Endothelial cell (in vitro differentiated cells): ENCODE measurements around the gene CACNA1A. TPM values are rescaled to one million over a fixed set of nuclear protein-coding genes. Genes with fewer than 3 reads are reported as not detected.

Experiments used
- DNase-seq: peaks from one replicate; pipeline ENCODE4 v3.0.0; 2021; ENCODE audit warnings: low spot score
- H3K27ac Mint-ChIP-seq: one replicate; pipeline ENCODE4 v1.8.0; 2021; ENCODE audit warnings: mixed read lengths, inconsistent platforms; ENCODE audit not compliant: unreplicated experiment
- H3K27me3 Mint-ChIP-seq: one replicate; pipeline ENCODE4 v1.8.0; 2021; ENCODE audit warnings: mild to moderate bottlenecking, moderate library complexity, mixed read lengths, inconsistent platforms; ENCODE audit not compliant: unreplicated experiment
- H3K36me3 Mint-ChIP-seq: one replicate; pipeline ENCODE4 v1.8.0; 2021; ENCODE audit warnings: mild to moderate bottlenecking, low read depth, mixed read lengths, inconsistent platforms; ENCODE audit not compliant: unreplicated experiment
- H3K4me1 Mint-ChIP-seq: one replicate; pipeline ENCODE4 v1.8.0; 2021; ENCODE audit warnings: mild to moderate bottlenecking, mixed read lengths, inconsistent platforms; ENCODE audit not compliant: unreplicated experiment
- H3K4me3 Mint-ChIP-seq: one replicate; pipeline ENCODE4 v1.8.0; 2021; ENCODE audit warnings: mild to moderate bottlenecking, mixed read lengths, inconsistent platforms; ENCODE audit not compliant: unreplicated experiment
- H3K9me3 Mint-ChIP-seq: one replicate; pipeline ENCODE4 v1.8.0; 2021; ENCODE audit warnings: mixed read lengths, inconsistent platforms; ENCODE audit not compliant: unreplicated experiment
- total RNA-seq: library from RNA; stranded (reverse); fragmentation: NEBNext Ultra II Directional; extraction: Animal tissue kit (Norgen Biotek cat#: 25700); gene quantifications from one replicate; pipeline ENCODE4 v1.2.1, GENCODE V29; 2021; ENCODE audit not compliant: unreplicated experiment
- TF ChIP-seq, protein P1 (sequence below): fragments of 200-600 bp; sonication (generic); IDR thresholded peaks from one replicate; pipeline ENCODE4 v1.5.0; 2021; ENCODE audit warnings: antibody characterized with exemption; ENCODE audit not compliant: unreplicated experiment

Gene CACNA1A
- total RNA-seq, 1 donor from 2014 or later = 9.0 TPM

DNA sequence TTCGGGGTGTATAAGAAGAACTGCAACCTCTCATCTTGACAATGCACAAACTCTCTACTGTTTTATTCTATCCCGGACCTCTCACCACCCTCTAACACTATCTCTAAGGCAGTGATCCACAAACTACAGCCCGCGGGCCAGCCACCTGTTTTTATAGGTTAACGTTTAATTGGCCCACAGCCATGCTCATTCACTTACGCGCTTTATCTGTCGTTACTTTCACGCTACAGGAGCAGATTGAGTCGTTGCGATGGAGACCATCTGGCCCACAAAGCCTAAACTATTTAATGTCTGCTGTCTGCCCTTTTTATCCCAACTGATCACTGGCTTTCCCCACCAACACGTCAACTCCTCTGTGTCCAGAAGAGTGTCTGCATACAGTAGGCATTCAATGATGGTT lies 158.9 kb downstream of the CACNA1A start:
- Mint-ChIP-seq H3K36me3 (peaks cover 3% of the 10 kb centered on the region), H3K4me3 (no peak overlapping the region), H3K27me3 (peaks cover under 1% of the 10 kb centered on the region), H3K9me3 (no peaks in the 10 kb centered on the region), H3K27ac (no peak overlapping the region), H3K4me1 (no peaks in the 10 kb centered on the region)
- no peak for DNase-seq
- TF ChIP-seq, protein P1, sequence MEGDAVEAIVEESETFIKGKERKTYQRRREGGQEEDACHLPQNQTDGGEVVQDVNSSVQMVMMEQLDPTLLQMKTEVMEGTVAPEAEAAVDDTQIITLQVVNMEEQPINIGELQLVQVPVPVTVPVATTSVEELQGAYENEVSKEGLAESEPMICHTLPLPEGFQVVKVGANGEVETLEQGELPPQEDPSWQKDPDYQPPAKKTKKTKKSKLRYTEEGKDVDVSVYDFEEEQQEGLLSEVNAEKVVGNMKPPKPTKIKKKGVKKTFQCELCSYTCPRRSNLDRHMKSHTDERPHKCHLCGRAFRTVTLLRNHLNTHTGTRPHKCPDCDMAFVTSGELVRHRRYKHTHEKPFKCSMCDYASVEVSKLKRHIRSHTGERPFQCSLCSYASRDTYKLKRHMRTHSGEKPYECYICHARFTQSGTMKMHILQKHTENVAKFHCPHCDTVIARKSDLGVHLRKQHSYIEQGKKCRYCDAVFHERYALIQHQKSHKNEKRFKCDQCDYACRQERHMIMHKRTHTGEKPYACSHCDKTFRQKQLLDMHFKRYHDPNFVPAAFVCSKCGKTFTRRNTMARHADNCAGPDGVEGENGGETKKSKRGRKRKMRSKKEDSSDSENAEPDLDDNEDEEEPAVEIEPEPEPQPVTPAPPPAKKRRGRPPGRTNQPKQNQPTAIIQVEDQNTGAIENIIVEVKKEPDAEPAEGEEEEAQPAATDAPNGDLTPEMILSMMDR = no peak

DNA sequence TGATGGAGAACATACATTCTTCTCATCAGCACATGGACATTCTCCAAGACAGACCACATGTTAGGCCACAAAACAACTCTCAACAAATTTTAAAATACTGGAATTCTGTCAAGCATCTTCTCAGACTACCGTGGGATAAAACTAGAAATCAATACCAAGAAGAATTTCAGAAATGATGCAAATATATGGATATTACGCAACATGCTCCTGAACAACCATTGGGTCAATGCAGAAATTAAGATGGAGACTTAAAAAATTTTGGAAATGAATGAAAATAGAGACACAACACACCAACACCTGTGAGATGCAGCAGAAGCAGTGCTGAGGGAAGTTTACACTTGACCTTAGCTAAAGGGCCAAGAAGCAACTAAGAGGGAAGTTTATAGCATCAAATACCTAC lies 162.8 kb downstream of the CACNA1A start:
- H3K27me3 Mint-ChIP-seq = peaks cover 3% of the 10 kb centered on the region
- no peak overlapping the region for H3K4me3 Mint-ChIP-seq
- H3K27ac Mint-ChIP-seq = no peak overlapping the region
- DNase-seq = no peak
- TF ChIP-seq, protein P1 = no peak
- peaks cover 3% of the 10 kb centered on the region for H3K36me3 Mint-ChIP-seq
- H3K4me1 Mint-ChIP-seq = no peaks in the 10 kb centered on the region
- no peaks in the 10 kb centered on the region for H3K9me3 Mint-ChIP-seq

DNA sequence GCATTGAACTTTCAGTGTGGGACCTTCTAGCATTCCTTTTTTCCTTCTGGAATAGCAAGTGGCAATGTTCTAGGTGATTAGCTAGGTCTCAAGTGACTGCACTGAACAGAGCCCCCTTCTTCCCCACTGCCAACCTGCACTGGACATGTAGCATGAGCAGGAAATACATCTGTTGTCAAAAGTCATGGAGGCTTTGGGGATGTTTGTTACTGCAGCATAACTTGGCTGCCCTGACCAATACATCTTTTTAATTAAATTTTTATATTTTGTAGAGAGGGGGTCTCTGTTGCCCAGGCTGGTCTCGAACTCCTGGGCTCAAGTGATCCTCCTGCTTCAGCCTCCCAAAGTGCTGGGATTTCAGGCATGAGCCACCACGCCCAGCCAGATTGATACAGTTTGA lies 163.6 kb downstream of the CACNA1A start:
- Mint-ChIP-seq H3K27me3 (peaks cover 3% of the 10 kb centered on the region), H3K4me1 (no peaks in the 10 kb centered on the region), H3K4me3 (no peak overlapping the region), H3K9me3 (no peaks in the 10 kb centered on the region), H3K27ac (no peak overlapping the region), H3K36me3 (no peaks in the 10 kb centered on the region)
- DNase-seq = no peak
- TF ChIP-seq, protein P1 = no peak

DNA sequence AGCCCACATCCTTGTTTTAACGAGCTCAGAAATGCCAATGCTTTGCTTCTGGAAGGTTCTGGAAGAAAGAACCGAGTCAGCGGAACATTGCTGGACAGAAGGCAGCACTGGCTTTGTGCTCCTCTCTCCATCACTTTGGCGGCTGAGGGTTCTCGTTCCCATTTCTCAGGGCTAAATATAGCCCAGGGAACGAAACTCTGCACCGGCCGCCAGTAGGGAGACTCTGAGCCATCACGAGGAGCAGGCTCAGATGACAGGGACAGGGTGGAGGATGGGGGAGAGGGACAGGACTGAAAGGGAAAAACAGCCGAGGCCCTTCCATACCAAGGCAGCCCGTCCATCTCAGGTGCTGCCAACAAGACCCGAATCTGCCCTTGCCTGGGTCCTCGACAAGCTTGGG lies 166.4 kb downstream of the CACNA1A start:
- no peak overlapping the region for H3K27ac Mint-ChIP-seq
- TF ChIP-seq, protein P1 = no peak

DNA sequence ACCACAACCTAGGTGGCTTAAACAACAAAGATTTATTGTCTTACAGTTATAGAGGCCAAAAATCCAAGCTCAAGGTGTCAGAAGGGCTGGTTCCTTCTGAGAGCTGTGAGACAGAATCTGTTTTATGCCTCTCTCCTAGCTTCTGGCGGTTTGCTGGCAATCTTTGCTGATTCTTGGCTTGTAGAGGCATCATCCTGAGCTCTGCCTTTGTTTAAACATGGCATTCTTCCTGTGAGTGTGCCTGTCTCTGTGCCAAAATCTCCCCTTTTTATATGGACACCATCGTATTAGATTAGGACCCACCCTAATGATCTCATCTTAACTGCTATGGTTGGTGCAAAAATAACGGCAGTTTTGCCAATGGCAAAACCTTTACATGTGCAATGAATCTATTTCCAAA lies 169.1 kb downstream of the CACNA1A start:
- peaks cover under 1% of the 10 kb centered on the region for H3K27me3 Mint-ChIP-seq
- TF ChIP-seq, protein P1 = no peak
- H3K36me3 Mint-ChIP-seq = peaks cover 23% of the 10 kb centered on the region
- no peak overlapping the region for H3K27ac Mint-ChIP-seq
- no peak overlapping the region for H3K4me3 Mint-ChIP-seq
- H3K9me3 Mint-ChIP-seq = peaks cover 8% of the 10 kb centered on the region
- no peak for DNase-seq
- no peaks in the 10 kb centered on the region for H3K4me1 Mint-ChIP-seq

More for the DNA sequence above, 166.4 kb downstream of the CACNA1A start:
- H3K36me3 Mint-ChIP-seq = peaks cover 17% of the 10 kb centered on the region
- no peaks in the 10 kb centered on the region for H3K4me1 Mint-ChIP-seq
- H3K27me3 Mint-ChIP-seq = peaks cover 3% of the 10 kb centered on the region
- no peak for DNase-seq
- H3K9me3 Mint-ChIP-seq = peaks cover 8% of the 10 kb centered on the region
- no peak overlapping the region for H3K4me3 Mint-ChIP-seq
